ENCODE data around the gene MAB21L2. TPM values are rescaled to one million over a fixed set of nuclear protein-coding genes. Genes with fewer than 3 reads are reported as not detected.

MAB21L2 gene
- total RNA-seq, 1 experiment from 2014 or later: not detected

DNA sequence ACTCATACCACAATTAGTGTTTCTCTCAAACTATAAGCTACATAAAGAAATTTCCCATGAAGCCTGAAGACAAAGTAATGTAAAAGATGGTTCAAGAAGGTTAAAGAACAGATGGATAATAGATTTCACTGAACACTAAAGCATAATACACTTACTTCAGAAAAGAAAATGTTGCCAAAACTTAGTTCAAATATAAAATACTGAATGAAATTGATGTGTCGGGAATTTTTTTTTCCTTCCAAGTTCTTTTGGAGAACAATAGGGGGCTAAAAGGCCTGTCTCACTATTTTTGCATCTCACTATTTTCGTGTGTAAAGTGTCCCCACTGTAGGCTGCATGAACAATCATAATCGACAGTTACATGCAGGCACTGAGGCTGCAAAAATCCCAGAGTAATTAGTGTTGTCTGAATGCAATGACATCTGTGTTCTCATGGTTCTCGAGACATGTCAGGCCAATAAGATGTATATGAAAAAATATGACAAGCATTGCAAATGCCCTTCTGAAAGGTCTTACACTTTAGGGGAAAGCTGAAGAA, 11.9 kb upstream of the MAB21L2 start:
- H3K36me3 Mint-ChIP-seq: peaks cover under 1% of the 10 kb centered on the region
- H3K27ac Mint-ChIP-seq: no peak overlapping the region
- H3K27me3 Mint-ChIP-seq (ENCODE audit: low read depth): no peaks in the 10 kb centered on the region
- peaks cover 2% of the 10 kb centered on the region for H3K9me3 Mint-ChIP-seq
- DNase-seq (ENCODE audit: low spot score) (no peak), ATAC-seq (no peak)
- no peak for TF ChIP-seq GTF2I (CRISPR knock-in tag; conservative IDR thresholded peaks at IDR 0.05)
- no peak for TF ChIP-seq CREB1 (CRISPR knock-in tag; IDR thresholded peaks at IDR 0.05)
- TF ChIP-seq, protein P1, sequence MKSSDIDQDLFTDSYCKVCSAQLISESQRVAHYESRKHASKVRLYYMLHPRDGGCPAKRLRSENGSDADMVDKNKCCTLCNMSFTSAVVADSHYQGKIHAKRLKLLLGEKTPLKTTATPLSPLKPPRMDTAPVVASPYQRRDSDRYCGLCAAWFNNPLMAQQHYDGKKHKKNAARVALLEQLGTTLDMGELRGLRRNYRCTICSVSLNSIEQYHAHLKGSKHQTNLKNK (CRISPR knock-in tag; IDR thresholded peaks at IDR 0.05): no peak
- TF ChIP-seq USF1 (CRISPR knock-in tag; IDR thresholded peaks at IDR 0.05): no peak
- TF ChIP-seq, protein P2, sequence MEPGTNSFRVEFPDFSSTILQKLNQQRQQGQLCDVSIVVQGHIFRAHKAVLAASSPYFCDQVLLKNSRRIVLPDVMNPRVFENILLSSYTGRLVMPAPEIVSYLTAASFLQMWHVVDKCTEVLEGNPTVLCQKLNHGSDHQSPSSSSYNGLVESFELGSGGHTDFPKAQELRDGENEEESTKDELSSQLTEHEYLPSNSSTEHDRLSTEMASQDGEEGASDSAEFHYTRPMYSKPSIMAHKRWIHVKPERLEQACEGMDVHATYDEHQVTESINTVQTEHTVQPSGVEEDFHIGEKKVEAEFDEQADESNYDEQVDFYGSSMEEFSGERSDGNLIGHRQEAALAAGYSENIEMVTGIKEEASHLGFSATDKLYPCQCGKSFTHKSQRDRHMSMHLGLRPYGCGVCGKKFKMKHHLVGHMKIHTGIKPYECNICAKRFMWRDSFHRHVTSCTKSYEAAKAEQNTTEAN (CRISPR knock-in tag; IDR thresholded peaks at IDR 0.05): no peak
- TF ChIP-seq ETV6 (CRISPR knock-in tag; IDR thresholded peaks at IDR 0.05): no peak
- no peak for TF ChIP-seq KAT7 (CRISPR knock-in tag; IDR thresholded peaks at IDR 0.05; ENCODE audit: borderline replicate concordance)
- TF ChIP-seq ZNF671 (CRISPR knock-in tag; IDR thresholded peaks at IDR 0.05): no peak
- no peak for TF ChIP-seq TCF7 (CRISPR knock-in tag; IDR thresholded peaks at IDR 0.05; ENCODE audit: low read depth)
- H3K4me3 Mint-ChIP-seq: no peak overlapping the region
- POLR2A ChIA-PET: no interaction called here
- CTCF ChIA-PET: no interaction called here
- H3K4me1 Mint-ChIP-seq: no peaks in the 10 kb centered on the region

- ATAC-seq (no peak), DNase-seq (ENCODE audit: low spot score) (no peak)
- H3K27ac Mint-ChIP-seq: no peak overlapping the region
- H3K4me3 Mint-ChIP-seq: no peak overlapping the region
- ChIA-PET POLR2A (no interaction called here), CTCF (no interaction called here)
- no peaks in the 10 kb centered on the region for H3K4me1 Mint-ChIP-seq
- no peaks in the 10 kb centered on the region for H3K9me3 Mint-ChIP-seq
- H3K27me3 Mint-ChIP-seq (ENCODE audit: low read depth): no peaks in the 10 kb centered on the region
- H3K36me3 Mint-ChIP-seq: no peaks in the 10 kb centered on the region
- TF ChIP-seq OVOL2 (CRISPR knock-in tag; IDR thresholded peaks at IDR 0.05; ENCODE audit: borderline replicate concordance): no peak
- no peak for TF ChIP-seq GTF2I (CRISPR knock-in tag; conservative IDR thresholded peaks at IDR 0.05)
- TF ChIP-seq EMX1 (CRISPR knock-in tag; IDR thresholded peaks at IDR 0.05): no peak
- TF ChIP-seq, protein P3, sequence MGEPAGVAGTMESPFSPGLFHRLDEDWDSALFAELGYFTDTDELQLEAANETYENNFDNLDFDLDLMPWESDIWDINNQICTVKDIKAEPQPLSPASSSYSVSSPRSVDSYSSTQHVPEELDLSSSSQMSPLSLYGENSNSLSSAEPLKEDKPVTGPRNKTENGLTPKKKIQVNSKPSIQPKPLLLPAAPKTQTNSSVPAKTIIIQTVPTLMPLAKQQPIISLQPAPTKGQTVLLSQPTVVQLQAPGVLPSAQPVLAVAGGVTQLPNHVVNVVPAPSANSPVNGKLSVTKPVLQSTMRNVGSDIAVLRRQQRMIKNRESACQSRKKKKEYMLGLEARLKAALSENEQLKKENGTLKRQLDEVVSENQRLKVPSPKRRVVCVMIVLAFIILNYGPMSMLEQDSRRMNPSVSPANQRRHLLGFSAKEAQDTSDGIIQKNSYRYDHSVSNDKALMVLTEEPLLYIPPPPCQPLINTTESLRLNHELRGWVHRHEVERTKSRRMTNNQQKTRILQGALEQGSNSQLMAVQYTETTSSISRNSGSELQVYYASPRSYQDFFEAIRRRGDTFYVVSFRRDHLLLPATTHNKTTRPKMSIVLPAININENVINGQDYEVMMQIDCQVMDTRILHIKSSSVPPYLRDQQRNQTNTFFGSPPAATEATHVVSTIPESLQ (CRISPR knock-in tag; IDR thresholded peaks at IDR 0.05): no peak
- no peak for TF ChIP-seq IRF1 (CRISPR knock-in tag; IDR thresholded peaks at IDR 0.05)
- no peak for TF ChIP-seq MYBL2 (CRISPR knock-in tag; IDR thresholded peaks at IDR 0.05)
- no peak for TF ChIP-seq JAZF1 (CRISPR knock-in tag; IDR thresholded peaks at IDR 0.05)
- TF ChIP-seq, protein P2 (CRISPR knock-in tag; IDR thresholded peaks at IDR 0.05): no peak
- no peak for TF ChIP-seq ZNF232 (CRISPR knock-in tag; IDR thresholded peaks at IDR 0.05)
- no peak for TF ChIP-seq RORB (CRISPR knock-in tag; IDR thresholded peaks at IDR 0.05)
- TF ChIP-seq E2F5 (CRISPR knock-in tag; IDR thresholded peaks at IDR 0.05): no peak
- no peak for TF ChIP-seq FOXJ3 (CRISPR knock-in tag; IDR thresholded peaks at IDR 0.05; ENCODE audit: borderline replicate concordance)
- no peak for TF ChIP-seq TCF7 (CRISPR knock-in tag; IDR thresholded peaks at IDR 0.05; ENCODE audit: low read depth)
- TF ChIP-seq, protein P4, sequence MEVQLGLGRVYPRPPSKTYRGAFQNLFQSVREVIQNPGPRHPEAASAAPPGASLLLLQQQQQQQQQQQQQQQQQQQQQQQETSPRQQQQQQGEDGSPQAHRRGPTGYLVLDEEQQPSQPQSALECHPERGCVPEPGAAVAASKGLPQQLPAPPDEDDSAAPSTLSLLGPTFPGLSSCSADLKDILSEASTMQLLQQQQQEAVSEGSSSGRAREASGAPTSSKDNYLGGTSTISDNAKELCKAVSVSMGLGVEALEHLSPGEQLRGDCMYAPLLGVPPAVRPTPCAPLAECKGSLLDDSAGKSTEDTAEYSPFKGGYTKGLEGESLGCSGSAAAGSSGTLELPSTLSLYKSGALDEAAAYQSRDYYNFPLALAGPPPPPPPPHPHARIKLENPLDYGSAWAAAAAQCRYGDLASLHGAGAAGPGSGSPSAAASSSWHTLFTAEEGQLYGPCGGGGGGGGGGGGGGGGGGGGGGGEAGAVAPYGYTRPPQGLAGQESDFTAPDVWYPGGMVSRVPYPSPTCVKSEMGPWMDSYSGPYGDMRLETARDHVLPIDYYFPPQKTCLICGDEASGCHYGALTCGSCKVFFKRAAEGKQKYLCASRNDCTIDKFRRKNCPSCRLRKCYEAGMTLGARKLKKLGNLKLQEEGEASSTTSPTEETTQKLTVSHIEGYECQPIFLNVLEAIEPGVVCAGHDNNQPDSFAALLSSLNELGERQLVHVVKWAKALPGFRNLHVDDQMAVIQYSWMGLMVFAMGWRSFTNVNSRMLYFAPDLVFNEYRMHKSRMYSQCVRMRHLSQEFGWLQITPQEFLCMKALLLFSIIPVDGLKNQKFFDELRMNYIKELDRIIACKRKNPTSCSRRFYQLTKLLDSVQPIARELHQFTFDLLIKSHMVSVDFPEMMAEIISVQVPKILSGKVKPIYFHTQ (CRISPR knock-in tag; IDR thresholded peaks at IDR 0.05): no peak
- TF ChIP-seq ZNF121 (CRISPR knock-in tag; IDR thresholded peaks at IDR 0.05): no peak
- TF ChIP-seq CBFB (CRISPR knock-in tag; IDR thresholded peaks at IDR 0.05; ENCODE audit: low read depth): no peak
- TF ChIP-seq KAT7 (CRISPR knock-in tag; IDR thresholded peaks at IDR 0.05; ENCODE audit: borderline replicate concordance): no peak
Measured at GRCh38 chr4:150570862-150571261, 11.1 kb upstream of the MAB21L2 start.
